A549 (cell line): ENCODE results near the gene MIS18A.

ENCODE experiments used
- BHLHE40 ChIP-seq: IDR thresholded peaks from 2 replicates; pipeline ENCODE4 v1.6.1; 2012; ENCODE audit warnings: low read depth, low read length, inconsistent platforms
- KDM1A ChIP-seq: fragments of 200-600 bp; sonication (generic); IDR thresholded peaks from 2 replicates; pipeline ENCODE4 v1.6.1; 2016; ENCODE audit warnings: low read depth, mild to moderate bottlenecking
- NR3C1 ChIP-seq: fragments of >200 bp; sonication (Bioruptor Twin); formaldehyde crosslinking; IDR thresholded peaks from 3 replicates; pipeline ENCODE4 v1.6.1; 2017
- POLR2A ChIP-seq: IDR thresholded peaks from 2 replicates; pipeline ENCODE4 v1.6.1; 2012; ENCODE audit warnings: mild to moderate bottlenecking, low read length

DNA sequence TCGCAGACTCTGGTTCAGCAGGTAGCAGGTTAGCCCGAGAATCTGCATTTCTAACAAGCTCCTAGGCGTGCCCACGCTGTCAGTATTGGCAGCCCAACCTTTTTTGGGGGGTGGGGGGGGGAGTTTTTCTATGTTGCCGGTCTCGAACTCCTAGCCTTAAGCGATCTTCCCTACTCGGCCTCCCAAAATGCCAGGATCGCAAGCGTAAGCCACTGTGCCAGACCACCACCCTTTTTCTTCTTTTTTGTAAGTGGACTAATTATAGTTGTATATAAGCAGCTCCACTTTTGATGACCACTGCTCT, 480 bp upstream of the MIS18A start:
- TF ChIP-seq NR3C1, result no peak
- TF ChIP-seq POLR2A, result no peak
- TF ChIP-seq KDM1A, result no peak
- TF ChIP-seq BHLHE40, result no peak
